ENCODE results near the gene CLCA2. TPM values are rescaled to one million over a fixed set of nuclear protein-coding genes. Genes with fewer than 3 reads are reported as not detected.

CLCA2 gene
- polyA plus RNA-seq, 1 of the 3 experiments (the other 2 are of a cell fraction): 0.02 TPM

- TF ChIP-seq, protein P1, sequence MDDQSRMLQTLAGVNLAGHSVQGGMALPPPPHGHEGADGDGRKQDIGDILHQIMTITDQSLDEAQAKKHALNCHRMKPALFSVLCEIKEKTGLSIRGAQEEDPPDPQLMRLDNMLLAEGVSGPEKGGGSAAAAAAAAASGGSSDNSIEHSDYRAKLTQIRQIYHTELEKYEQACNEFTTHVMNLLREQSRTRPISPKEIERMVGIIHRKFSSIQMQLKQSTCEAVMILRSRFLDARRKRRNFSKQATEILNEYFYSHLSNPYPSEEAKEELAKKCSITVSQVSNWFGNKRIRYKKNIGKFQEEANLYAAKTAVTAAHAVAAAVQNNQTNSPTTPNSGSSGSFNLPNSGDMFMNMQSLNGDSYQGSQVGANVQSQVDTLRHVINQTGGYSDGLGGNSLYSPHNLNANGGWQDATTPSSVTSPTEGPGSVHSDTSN (IDR thresholded peaks at IDR 0.05): no peak
- no peak for TF ChIP-seq ELF1 (IDR thresholded peaks at IDR 0.05)
- TF ChIP-seq POLR2AphosphoS5 (IDR thresholded peaks at IDR 0.05; ENCODE audit: low read depth, low read length): no peak
- TF ChIP-seq, protein P2, sequence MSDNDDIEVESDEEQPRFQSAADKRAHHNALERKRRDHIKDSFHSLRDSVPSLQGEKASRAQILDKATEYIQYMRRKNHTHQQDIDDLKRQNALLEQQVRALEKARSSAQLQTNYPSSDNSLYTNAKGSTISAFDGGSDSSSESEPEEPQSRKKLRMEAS (IDR thresholded peaks at IDR 0.05; ENCODE audit: low read depth): no peak
- no peak for TF ChIP-seq RAD21 (IDR thresholded peaks at IDR 0.05; ENCODE audit: low read length)
- TF ChIP-seq NRF1 (IDR thresholded peaks at IDR 0.05; ENCODE audit: low read depth, low read length): no peak
- TF ChIP-seq FOXM1 (IDR thresholded peaks at IDR 0.05; ENCODE audit: low read depth): no peak
- no peak for TF ChIP-seq FOSL2 (IDR thresholded peaks at IDR 0.05; ENCODE audit: borderline replicate concordance, low read depth)
- no peak for TF ChIP-seq REST (IDR thresholded peaks at IDR 0.05; ENCODE audit: low read depth, low read length)
These were observed 35.9 kb upstream of the CLCA2 start (continued) for GRCh38 chr1:86387916-86388627.

DNA sequence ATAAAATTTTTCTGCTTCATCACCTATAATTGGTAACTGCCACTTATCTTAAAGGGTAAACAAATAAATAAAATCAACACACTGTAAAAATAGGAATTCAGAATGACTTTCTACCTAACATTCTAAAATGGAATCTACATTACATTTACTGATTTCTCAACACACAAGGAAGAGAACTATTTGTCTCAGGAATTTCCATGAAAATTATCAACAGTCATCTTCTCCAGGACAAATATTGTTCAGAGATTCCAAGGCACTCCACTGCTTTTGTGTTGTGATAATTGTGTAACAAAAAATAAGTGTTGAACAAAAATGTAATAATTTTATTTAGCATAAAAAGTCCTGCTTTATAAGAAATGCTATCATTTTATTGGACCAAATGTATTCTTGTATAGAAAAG is 35.2 kb upstream of the CLCA2 start:
- H3K4me3 ChIP-seq (ENCODE audit: low read depth in 2 of 2, low read length in 1 of 2): no peak overlapping the region
- H3K9me2 ChIP-seq: no peaks in the 10 kb centered on the region
- POLR2A ChIA-PET: no interaction called here
- H3K4me2 ChIP-seq: no peak overlapping the region
- H3K9me3 ChIP-seq: no peaks in the 10 kb centered on the region
- CTCF ChIA-PET: interaction anchor here (1.1 kb wide), 1 partner anchor 9 kb away, joined by 4 read pairs; no protein-coding TSS in a partner anchor
- no peak for DNase-seq
- H3K9ac ChIP-seq: no peak overlapping the region
- no peak for TF ChIP-seq EZH2phosphoT487 (IDR thresholded peaks at IDR 0.05; ENCODE audit: borderline replicate concordance, low read depth)
- H3K27me3 ChIP-seq (ENCODE audit: insufficient read depth): no peaks in the 10 kb centered on the region
- H2AFZ ChIP-seq (ENCODE audit: low read depth): no peak overlapping the region
- peaks cover 3 to 10% of the 10 kb centered on the region in 2 experiments for H3K36me3 ChIP-seq (replicated peaks in 1 of 2; ENCODE audit: control insufficient read depth in 1 of 2, insufficient read depth in 2 of 2, low read length in 1 of 2)
- peaks cover 64% of the 10 kb centered on the region for H3K79me2 ChIP-seq (ENCODE audit: insufficient read depth)
- H4K20me1 ChIP-seq (ENCODE audit: insufficient read depth): no peaks in the 10 kb centered on the region
- peaks cover 15% of the 10 kb centered on the region for H3F3A ChIP-seq (replicated peaks; ENCODE audit: insufficient read depth)
- peaks cover 0 to 9% of the 10 kb centered on the region in 2 experiments; a peak in 1 of 4 replicates for H3K4me1 ChIP-seq (ENCODE audit: control insufficient read depth in 1 of 2, insufficient read depth in 2 of 2, low read depth in 1 of 2, low read length in 1 of 2)
- H3K27ac ChIP-seq (ENCODE audit: low read depth in 2 of 2, low read length in 1 of 2): no peak overlapping the region

- H3K4me2 ChIP-seq: no peak overlapping the region
- H3K9me2 ChIP-seq: no peaks in the 10 kb centered on the region
- DNase-seq: no peak
- H2AFZ ChIP-seq (ENCODE audit: low read depth): no peak overlapping the region
- H3K27ac ChIP-seq (ENCODE audit: low read depth in 2 of 2, low read length in 1 of 2): no peak overlapping the region
- no peak overlapping the region for H3K4me3 ChIP-seq (ENCODE audit: low read depth in 2 of 2, low read length in 1 of 2)
- H3K36me3 ChIP-seq (replicated peaks in 1 of 2; ENCODE audit: control insufficient read depth in 1 of 2, insufficient read depth in 2 of 2, low read length in 1 of 2): peaks cover 3 to 8% of the 10 kb centered on the region in 2 experiments
- H3K4me1 ChIP-seq (ENCODE audit: control insufficient read depth in 1 of 2, insufficient read depth in 2 of 2, low read depth in 1 of 2, low read length in 1 of 2): peaks cover 0 to 9% of the 10 kb centered on the region in 2 experiments; a peak in 1 of 4 replicates
- peaks cover 69% of the 10 kb centered on the region for H3K79me2 ChIP-seq (ENCODE audit: insufficient read depth)
- peaks cover 20% of the 10 kb centered on the region for H3F3A ChIP-seq (replicated peaks; ENCODE audit: insufficient read depth)
- ChIA-PET CTCF (no interaction called here), POLR2A (no interaction called here)
- H3K9ac ChIP-seq: no peak overlapping the region
- H3K9me3 ChIP-seq: no peaks in the 10 kb centered on the region
- no peaks in the 10 kb centered on the region for H3K27me3 ChIP-seq (ENCODE audit: insufficient read depth)
- H4K20me1 ChIP-seq (ENCODE audit: insufficient read depth): no peaks in the 10 kb centered on the region
- TF ChIP-seq TAF1 (IDR thresholded peaks at IDR 0.05; ENCODE audit: borderline replicate concordance, low read depth, low read length) (no peak), SMC3 (IDR thresholded peaks at IDR 0.05; ENCODE audit: low read depth, low read length) (no peak), RFX5 (IDR thresholded peaks at IDR 0.05; ENCODE audit: low read length) (no peak), GATA2 (CRISPR knock-in tag; IDR thresholded peaks at IDR 0.05) (no peak), NRF1 (IDR thresholded peaks at IDR 0.05; ENCODE audit: low read depth, low read length) (no peak), IRF3 (IDR thresholded peaks at IDR 0.05; ENCODE audit: low read depth, low read length) (no peak), GABPA (IDR thresholded peaks at IDR 0.05; ENCODE audit: low read depth) (no peak)
- TF ChIP-seq, protein P1 (IDR thresholded peaks at IDR 0.05): no peak
- TF ChIP-seq, protein P3, sequence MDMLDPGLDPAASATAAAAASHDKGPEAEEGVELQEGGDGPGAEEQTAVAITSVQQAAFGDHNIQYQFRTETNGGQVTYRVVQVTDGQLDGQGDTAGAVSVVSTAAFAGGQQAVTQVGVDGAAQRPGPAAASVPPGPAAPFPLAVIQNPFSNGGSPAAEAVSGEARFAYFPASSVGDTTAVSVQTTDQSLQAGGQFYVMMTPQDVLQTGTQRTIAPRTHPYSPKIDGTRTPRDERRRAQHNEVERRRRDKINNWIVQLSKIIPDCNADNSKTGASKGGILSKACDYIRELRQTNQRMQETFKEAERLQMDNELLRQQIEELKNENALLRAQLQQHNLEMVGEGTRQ (IDR thresholded peaks at IDR 0.05; ENCODE audit: borderline replicate concordance, low read depth, low read length): no peak
These were observed 34.7 kb upstream of the CLCA2 start for GRCh38 chr1:86389307-86389706.

Measured in SK-N-SH (cell line).